Suppressor macrophage (primary cell): ENCODE data around the gene NOA1.

Experiments
- DNase-seq, 4 experiments: peaks; one replicate each; pipeline ENCODE4 v3.0.0-alpha.2; 2020 to 2022
- total RNA-seq, 17 experiments: gene quantifications; one replicate each; lab custom pipeline; 2026; ENCODE audit warnings: mixed read lengths in 6 of 17, inconsistent platforms in 3 of 17; lab: John Stamatoyannopoulos, UW

Gene NOA1
- 6.9 to 20.8 (median 16.4) reads per million in 17 experiments for total RNA-seq

GRCh38 chr4:56977321-56978012 lies at the start of gene NOA1:
NOA1 (minus strand) TSS chr4:56977606; CDS start chr4:56977585, 21 bp downstream.
- DNase-seq: peak; percentile 99 to 100 (median 99)

GRCh38 chr4:57023104-57023503 lies 45.7 kb upstream of the NOA1 start:
- no peak for DNase-seq

- no peak for DNase-seq
Observed at GRCh38 chr4:57020467-57021101, 43.2 kb upstream of the NOA1 start.

GRCh38 chr4:57018980-57019379 lies 41.6 kb upstream of the NOA1 start:
- DNase-seq: peak in 1 of 4 experiments; percentile 2

- DNase-seq: no peak
Observed at GRCh38 chr4:57013543-57014120, 36.2 kb upstream of the NOA1 start.

- DNase-seq: no peak
Observed at GRCh38 chr4:56999751-57000150, 22.3 kb upstream of the NOA1 start.

- DNase-seq: no peak
Observed at GRCh38 chr4:56995525-56995924, 18.1 kb upstream of the NOA1 start.

GRCh38 chr4:56990109-56990905 lies 12.9 kb upstream of the NOA1 start:
- DNase-seq: peak; percentile 4 to 59 (median 38)

GRCh38 chr4:56986952-56987351 lies 9.5 kb upstream of the NOA1 start:
- no peak for DNase-seq

- DNase-seq: no peak
Observed at GRCh38 chr4:56986192-56986591, 8.8 kb upstream of the NOA1 start.

GRCh38 chr4:56981795-56982201 lies 4.4 kb upstream of the NOA1 start:
- no peak for DNase-seq

GRCh38 chr4:56979421-56980072 lies 2.1 kb upstream of the NOA1 start:
- peak; percentile 11 to 56 (median 40) for DNase-seq

GRCh38 chr4:56978750-56979303 lies 1.4 kb upstream of the NOA1 start, which contains the start of gene POLR2B:
POLR2B (plus strand) TSS chr4:56978896; CDS start chr4:56978986, 90 bp downstream.
- DNase-seq: peak; percentile 98 to 100 (median 99)

GRCh38 chr4:56976837-56977320 lies 527 bp downstream of the NOA1 start:
- peak; percentile 38 to 67 (median 50) for DNase-seq

GRCh38 chr4:56976283-56976836 lies 1.0 kb downstream of the NOA1 start:
- DNase-seq: peak; percentile 11 to 34 (median 20)

- peak; percentile 21 to 57 (median 53) for DNase-seq
Observed at GRCh38 chr4:56973336-56973735, 4.1 kb downstream of the NOA1 start.

GRCh38 chr4:56972809-56973208 lies 4.6 kb downstream of the NOA1 start:
- no peak for DNase-seq

GRCh38 chr4:56972389-56972788 lies 5.0 kb downstream of the NOA1 start:
- no peak for DNase-seq

GRCh38 chr4:56971383-56971782 lies 6.0 kb downstream of the NOA1 start:
- no peak for DNase-seq

- DNase-seq: no peak
Observed at GRCh38 chr4:56961107-56961500, 16.3 kb downstream of the NOA1 start.

GRCh38 chr4:56959100-56959499 lies 18.3 kb downstream of the NOA1 start:
- no peak for DNase-seq
